ENCODE data around the gene KDM6A. TPM values are rescaled to one million over a fixed set of nuclear protein-coding genes. Genes with fewer than 3 reads are reported as not detected.
"Not testable (repeated sequence)": the region's sequence is repeated elsewhere in the genome, so short reads cannot be mapped to it uniquely, and the experiment has no call there.

The KDM6A gene
- total and polyA plus RNA-seq, 9 of the 15 experiments (the other 6 are each of a cell fraction or from before 2014, with no cell fraction given): 8.4 to 34.3 (median 22.9) TPM

DNA sequence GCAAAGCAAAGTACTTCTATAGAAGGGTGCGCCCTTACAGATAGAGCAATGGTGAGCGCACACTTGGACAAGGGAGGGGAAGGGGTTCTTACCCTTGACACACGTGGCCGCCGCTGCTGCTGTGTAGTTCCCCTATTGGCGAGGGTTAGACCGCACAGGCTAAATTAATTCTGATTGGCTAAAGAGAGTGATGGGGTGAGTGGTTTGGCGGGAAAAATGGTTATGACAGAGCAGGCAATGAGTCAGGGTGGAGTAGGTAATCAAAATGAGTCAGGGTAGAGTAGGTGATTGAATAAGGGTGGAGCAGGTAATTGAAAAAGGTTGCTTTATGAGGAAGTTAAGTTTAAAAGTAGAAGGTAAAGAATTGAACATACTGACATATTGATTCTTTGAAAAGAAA, 126.2 kb downstream of the KDM6A start:
- H3K4me3 ChIP-seq; H4K20me1 ChIP-seq (replicated peaks; ENCODE audit: control insufficient read depth, insufficient read depth, low read length); intact Hi-C loops (cut with micrococcal nuclease); in situ Hi-C loops (cut with MboI); H3K9ac ChIP-seq (ENCODE audit: insufficient read depth in 1 of 2, low read depth in 2 of 2, low read length in 2 of 2); CTCF ChIA-PET (ENCODE audit: low intra/inter-chr PET ratio); H3K4me1 ChIP-seq (replicated peaks in 1 of 2; ENCODE audit: control insufficient read depth in 2 of 2, insufficient read depth in 2 of 2, low read length in 2 of 2); POLR2A ChIA-PET; H3K9me3 ChIP-seq (replicated peaks; ENCODE audit: control insufficient read depth, insufficient read depth, low read depth, low read length); H3K27ac ChIP-seq (ENCODE audit: extremely low read depth, low read depth, low read length); H3K9me1 ChIP-seq (ENCODE audit: control insufficient read depth, insufficient read depth, low read length); H2AFZ ChIP-seq (ENCODE audit: low read depth, low read length); BruUV-seq (replicated peaks); H3K27me3 ChIP-seq (ENCODE audit: control insufficient read depth in 2 of 2, insufficient read depth in 2 of 2, low read length in 2 of 2); H3K4me2 ChIP-seq (ENCODE audit: insufficient read depth, low read length); H3K36me3 ChIP-seq (ENCODE audit: control insufficient read depth, insufficient read depth, low read length); FAIRE-seq: not testable (repeated sequence)
- TF ChIP-seq, protein P1, sequence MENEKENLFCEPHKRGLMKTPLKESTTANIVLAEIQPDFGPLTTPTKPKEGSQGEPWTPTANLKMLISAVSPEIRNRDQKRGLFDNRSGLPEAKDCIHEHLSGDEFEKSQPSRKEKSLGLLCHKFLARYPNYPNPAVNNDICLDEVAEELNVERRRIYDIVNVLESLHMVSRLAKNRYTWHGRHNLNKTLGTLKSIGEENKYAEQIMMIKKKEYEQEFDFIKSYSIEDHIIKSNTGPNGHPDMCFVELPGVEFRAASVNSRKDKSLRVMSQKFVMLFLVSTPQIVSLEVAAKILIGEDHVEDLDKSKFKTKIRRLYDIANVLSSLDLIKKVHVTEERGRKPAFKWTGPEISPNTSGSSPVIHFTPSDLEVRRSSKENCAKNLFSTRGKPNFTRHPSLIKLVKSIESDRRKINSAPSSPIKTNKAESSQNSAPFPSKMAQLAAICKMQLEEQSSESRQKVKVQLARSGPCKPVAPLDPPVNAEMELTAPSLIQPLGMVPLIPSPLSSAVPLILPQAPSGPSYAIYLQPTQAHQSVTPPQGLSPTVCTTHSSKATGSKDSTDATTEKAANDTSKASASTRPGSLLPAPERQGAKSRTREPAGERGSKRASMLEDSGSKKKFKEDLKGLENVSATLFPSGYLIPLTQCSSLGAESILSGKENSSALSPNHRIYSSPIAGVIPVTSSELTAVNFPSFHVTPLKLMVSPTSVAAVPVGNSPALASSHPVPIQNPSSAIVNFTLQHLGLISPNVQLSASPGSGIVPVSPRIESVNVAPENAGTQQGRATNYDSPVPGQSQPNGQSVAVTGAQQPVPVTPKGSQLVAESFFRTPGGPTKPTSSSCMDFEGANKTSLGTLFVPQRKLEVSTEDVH (IDR thresholded peaks at IDR 0.05; ENCODE audit: low read depth, partially characterized antibody): peak; percentile 83
- TF ChIP-seq, protein P2, sequence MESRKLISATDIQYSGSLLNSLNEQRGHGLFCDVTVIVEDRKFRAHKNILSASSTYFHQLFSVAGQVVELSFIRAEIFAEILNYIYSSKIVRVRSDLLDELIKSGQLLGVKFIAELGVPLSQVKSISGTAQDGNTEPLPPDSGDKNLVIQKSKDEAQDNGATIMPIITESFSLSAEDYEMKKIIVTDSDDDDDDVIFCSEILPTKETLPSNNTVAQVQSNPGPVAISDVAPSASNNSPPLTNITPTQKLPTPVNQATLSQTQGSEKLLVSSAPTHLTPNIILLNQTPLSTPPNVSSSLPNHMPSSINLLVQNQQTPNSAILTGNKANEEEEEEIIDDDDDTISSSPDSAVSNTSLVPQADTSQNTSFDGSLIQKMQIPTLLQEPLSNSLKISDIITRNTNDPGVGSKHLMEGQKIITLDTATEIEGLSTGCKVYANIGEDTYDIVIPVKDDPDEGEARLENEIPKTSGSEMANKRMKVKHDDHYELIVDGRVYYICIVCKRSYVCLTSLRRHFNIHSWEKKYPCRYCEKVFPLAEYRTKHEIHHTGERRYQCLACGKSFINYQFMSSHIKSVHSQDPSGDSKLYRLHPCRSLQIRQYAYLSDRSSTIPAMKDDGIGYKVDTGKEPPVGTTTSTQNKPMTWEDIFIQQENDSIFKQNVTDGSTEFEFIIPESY (CRISPR knock-in tag; IDR thresholded peaks at IDR 0.05): peak; percentile 90
- TF ChIP-seq, protein P3, sequence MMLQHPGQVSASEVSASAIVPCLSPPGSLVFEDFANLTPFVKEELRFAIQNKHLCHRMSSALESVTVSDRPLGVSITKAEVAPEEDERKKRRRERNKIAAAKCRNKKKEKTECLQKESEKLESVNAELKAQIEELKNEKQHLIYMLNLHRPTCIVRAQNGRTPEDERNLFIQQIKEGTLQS (IDR thresholded peaks at IDR 0.05): peak; percentile 38; the same call in 1 of the 2 replicates
- TF ChIP-seq, protein P3 (CRISPR knock-in tag; conservative IDR thresholded peaks at IDR 0.05): not testable (repeated sequence)
- 0 out of 4 replicates have a peak, but pooled peaks of 1 of the 2 experiments have one; percentile 16 for TF ChIP-seq TRIM24 (IDR thresholded peaks at IDR 0.05)
- TF ChIP-seq, protein P4, sequence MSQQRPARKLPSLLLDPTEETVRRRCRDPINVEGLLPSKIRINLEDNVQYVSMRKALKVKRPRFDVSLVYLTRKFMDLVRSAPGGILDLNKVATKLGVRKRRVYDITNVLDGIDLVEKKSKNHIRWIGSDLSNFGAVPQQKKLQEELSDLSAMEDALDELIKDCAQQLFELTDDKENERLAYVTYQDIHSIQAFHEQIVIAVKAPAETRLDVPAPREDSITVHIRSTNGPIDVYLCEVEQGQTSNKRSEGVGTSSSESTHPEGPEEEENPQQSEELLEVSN (IDR thresholded peaks at IDR 0.05; ENCODE audit: borderline replicate concordance in 1 of 2, extremely low read depth in 1 of 2, insufficient read depth in 1 of 2, insufficient read length in 1 of 2, low read depth in 1 of 2, low read length in 1 of 2, poor library complexity in 1 of 2, severe bottlenecking in 1 of 2): peak in 1 of 2 experiments; percentile 40
- H3K79me2 ChIP-seq (ENCODE audit: control insufficient read depth, insufficient read depth, low read length): peaks cover 53% of the 10 kb centered on the region
- ATAC-seq: peak; percentile 46; the same call in 2 of the 3 replicates
- peak in 2 of 4 experiments; percentile 19 to 27 for DNase-seq (ENCODE audit: extremely low read depth in 1 of 4, low spot score in 3 of 4)
- WGBS (ENCODE audit: insufficient coverage, low coverage, missing lambda C conversion rate): 57% methylated on average over 8 of the region's 8 CpGs

DNA sequence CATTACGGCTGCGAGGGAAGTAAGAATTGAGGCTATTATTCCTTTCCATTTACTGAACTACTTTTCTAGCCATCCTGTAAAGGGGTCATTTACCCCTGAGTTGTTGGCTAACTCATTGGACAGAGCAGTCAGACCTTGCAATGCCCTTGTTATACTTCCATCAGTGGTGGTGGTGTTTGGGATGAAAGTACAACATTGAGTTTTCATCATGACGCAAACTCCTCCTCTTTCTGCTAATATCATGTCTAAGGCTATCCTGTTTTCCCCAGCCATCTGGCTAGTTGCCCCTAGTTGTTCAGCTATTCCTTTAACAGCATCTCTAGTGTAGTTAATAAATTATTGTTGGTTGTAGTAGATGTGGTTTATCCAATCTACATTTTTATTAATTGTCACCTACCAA, 126.9 kb downstream of the KDM6A start:
- WGBS (ENCODE audit: insufficient coverage, low coverage, missing lambda C conversion rate): 54% methylated on average over 2 of the region's 3 CpGs
- H3K27ac ChIP-seq (ENCODE audit: extremely low read depth, low read depth, low read length); H3K27me3 ChIP-seq (ENCODE audit: control insufficient read depth in 2 of 2, insufficient read depth in 2 of 2, low read length in 2 of 2); H3K9me3 ChIP-seq (replicated peaks; ENCODE audit: control insufficient read depth, insufficient read depth, low read depth, low read length); in situ Hi-C loops (cut with MboI); intact Hi-C loops (cut with micrococcal nuclease); FAIRE-seq; ATAC-seq; H3K4me3 ChIP-seq; H3K4me2 ChIP-seq (ENCODE audit: insufficient read depth, low read length); H3K9ac ChIP-seq (ENCODE audit: insufficient read depth in 1 of 2, low read depth in 2 of 2, low read length in 2 of 2); H3K9me1 ChIP-seq (ENCODE audit: control insufficient read depth, insufficient read depth, low read length); DNase-seq (ENCODE audit: extremely low read depth in 1 of 4, low spot score in 3 of 4); H2AFZ ChIP-seq (ENCODE audit: low read depth, low read length); H3K4me1 ChIP-seq (replicated peaks in 1 of 2; ENCODE audit: control insufficient read depth in 2 of 2, insufficient read depth in 2 of 2, low read length in 2 of 2); H4K20me1 ChIP-seq (replicated peaks; ENCODE audit: control insufficient read depth, insufficient read depth, low read length); BruUV-seq (replicated peaks); H3K36me3 ChIP-seq (ENCODE audit: control insufficient read depth, insufficient read depth, low read length); CTCF ChIA-PET (ENCODE audit: low intra/inter-chr PET ratio); POLR2A ChIA-PET: not testable (repeated sequence)
- peaks cover 47% of the 10 kb centered on the region for H3K79me2 ChIP-seq (ENCODE audit: control insufficient read depth, insufficient read depth, low read length)
